GM04504 (cell line): Measurements from ENCODE around the gene ELMOD1.
"Not testable (repeated sequence)": the region's sequence is repeated elsewhere in the genome, so short reads cannot be mapped to it uniquely, and the experiment has no call there.

ENCODE experiments used
- DNase-seq: peaks from one replicate; pipeline ENCODE4 v3.0.0-alpha.2; 2012; ENCODE audit warnings: low read depth

ELMOD1 gene

GRCh38 chr11:107590460-107591377, at the start of gene ELMOD1:
Gene ELMOD1, plus strand, starts transcription at chr11:107591147. Its CDS starts 27,043 bp downstream, at chr11:107618190.
- DNase-seq, result no peak

- no peak for DNase-seq
Measured at GRCh38 chr11:107545101-107545514, 45.8 kb upstream of the ELMOD1 start.

GRCh38 chr11:107547961-107548360, 43.0 kb upstream of the ELMOD1 start:
- no peak for DNase-seq

GRCh38 chr11:107549253-107549953, 41.5 kb upstream of the ELMOD1 start:
- no peak for DNase-seq

- no peak for DNase-seq
Measured at GRCh38 chr11:107549954-107550285, 41.0 kb upstream of the ELMOD1 start.

- DNase-seq, result no peak
Measured at GRCh38 chr11:107550304-107550703, 40.6 kb upstream of the ELMOD1 start.

- DNase-seq, result peak; percentile 65
Measured at GRCh38 chr11:107561688-107562087, 29.3 kb upstream of the ELMOD1 start.

GRCh38 chr11:107562647-107563208, 28.2 kb upstream of the ELMOD1 start:
- DNase-seq, result no peak

GRCh38 chr11:107563702-107564101, 27.2 kb upstream of the ELMOD1 start:
- DNase-seq, result no peak

GRCh38 chr11:107564877-107565218, 26.1 kb upstream of the ELMOD1 start:
- no peak for DNase-seq

- no peak for DNase-seq
Measured at GRCh38 chr11:107565219-107565937, 25.6 kb upstream of the ELMOD1 start, which contains the start of gene ALKBH8. Gene ALKBH8, minus strand, starts transcription at chr11:107565735. Its CDS starts 4,842 bp downstream, at chr11:107560893.

GRCh38 chr11:107565955-107566501, 24.9 kb upstream of the ELMOD1 start:
- DNase-seq, result not testable (repeated sequence)

- no peak for DNase-seq
Measured at GRCh38 chr11:107566569-107566968, 24.4 kb upstream of the ELMOD1 start.

- no peak for DNase-seq
Measured at GRCh38 chr11:107567739-107568335, 23.1 kb upstream of the ELMOD1 start.

GRCh38 chr11:107570015-107570414, 20.9 kb upstream of the ELMOD1 start:
- DNase-seq, result no peak

GRCh38 chr11:107573438-107573837, 17.5 kb upstream of the ELMOD1 start:
- DNase-seq, result no peak

- not testable (repeated sequence) for DNase-seq
Measured at GRCh38 chr11:107576497-107577345, 14.2 kb upstream of the ELMOD1 start.

GRCh38 chr11:107577346-107577711, 13.6 kb upstream of the ELMOD1 start:
- DNase-seq, result no peak

GRCh38 chr11:107579169-107579568, 11.8 kb upstream of the ELMOD1 start:
- not testable (repeated sequence) for DNase-seq

- no peak for DNase-seq
Measured at GRCh38 chr11:107581147-107581546, 9.8 kb upstream of the ELMOD1 start.
